Measurements from ENCODE around the gene GSTM4. TPM values are rescaled to one million over a fixed set of nuclear protein-coding genes. Genes with fewer than 3 reads are reported as not detected.
A peak's percentile ranks its signal among the peaks of the same experiment; 100 is the strongest.

Gene GSTM4
- total and polyA plus RNA-seq, 4 experiments from 2014 or later, result 1.7 to 14.2 (median 11.5) TPM

DNA sequence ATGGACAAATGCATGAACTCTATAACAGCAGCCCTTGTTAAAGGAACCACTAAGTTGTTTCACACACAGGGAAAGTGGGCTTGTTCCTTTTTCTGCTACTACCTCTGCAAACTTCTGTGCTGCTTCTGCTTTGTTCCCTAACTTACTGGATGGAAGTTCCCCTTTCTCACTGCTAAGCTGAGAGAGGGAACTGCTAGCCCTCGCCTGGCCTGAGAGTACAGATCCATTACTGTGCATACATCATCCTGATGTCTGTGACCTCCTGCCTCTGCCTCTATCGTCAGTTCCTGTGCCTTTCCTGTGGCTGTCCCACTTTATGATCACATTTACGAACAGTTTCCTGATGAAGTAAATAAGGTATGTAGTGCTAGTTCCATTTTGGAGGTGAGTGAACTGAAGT lies 40.0 kb upstream of the GSTM4 start:
- ChIA-PET POLR2A (ENCODE audit: partially characterized antibody) (interaction anchor here (1.6 to 3.9 kb wide), 2 partner anchors 67 to 70 kb away, joined by 7 to 18 read pairs; partner anchors contain the start of gene GNAI3), CTCF (ENCODE audit: partially characterized antibody) (interaction anchor here (1.0 to 3.2 kb wide), 8 partner anchors 14 to 84 kb away, joined by 3 to 11 read pairs (median 6); partner anchors contain the start of gene GNAI3)
- Mint-ChIP-seq H3K36me3 (peaks cover 0 to 10% of the 10 kb centered on the region in 2 donors), H3K27me3 (no peaks in the 10 kb centered on the region), H3K27ac (peak overlapping the region; percentile 78 to 98 (median 93)), H3K4me3 (peak overlapping the region in 7 of 8 donors; percentile 1 to 53 (median 15)), H3K9me3 (peaks cover 0 to 2% (median 0%) of the 10 kb centered on the region in 8 donors), H3K4me1 (peaks cover 27 to 49% (median 34%) of the 10 kb centered on the region in 4 donors)
- Histone ChIP-seq H3K4me1 (ENCODE audit: insufficient read depth, low read length) (peaks cover 38% of the 10 kb centered on the region), H3K9me3 (ENCODE audit: control insufficient read depth in 1 of 2, low read length in 2 of 2) (no peaks in the 10 kb centered on the region), H3K4me3 (ENCODE audit: low read length in 2 of 2) (no peak overlapping the region), H3K27me3 (ENCODE audit: insufficient read depth, low read length) (no peaks in the 10 kb centered on the region), H3K27ac (ENCODE audit: low read depth, low read length) (peak overlapping the region; percentile 59), H3K36me3 (ENCODE audit: insufficient read depth, low read length) (no peaks in the 10 kb centered on the region)
- DNase-seq, result peak; percentile 43 to 68 (median 59)
- intact Hi-C loops (cut with micrococcal nuclease), result loop anchor here (2.0 kb wide), 1 partner anchor 13 kb away; no protein-coding TSS in a partner anchor

- POLR2A ChIA-PET (ENCODE audit: partially characterized antibody), result interaction anchor here (1.6 to 3.9 kb wide), 2 partner anchors 68 to 70 kb away, joined by 7 to 18 read pairs; partner anchors contain the start of gene GNAI3
- H3K27ac Mint-ChIP-seq, result peak overlapping the region; percentile 78 to 98 (median 93)
- Histone ChIP-seq H3K9me3 (ENCODE audit: control insufficient read depth in 1 of 2, low read length in 2 of 2) (no peaks in the 10 kb centered on the region), H3K4me3 (ENCODE audit: low read length in 2 of 2) (no peak overlapping the region), H3K4me1 (ENCODE audit: insufficient read depth, low read length) (peaks cover 39% of the 10 kb centered on the region), H3K27me3 (ENCODE audit: insufficient read depth, low read length) (no peaks in the 10 kb centered on the region), H3K36me3 (ENCODE audit: insufficient read depth, low read length) (no peaks in the 10 kb centered on the region), H3K27ac (ENCODE audit: low read depth, low read length) (peak overlapping the region; percentile 59)
- H3K4me1 Mint-ChIP-seq, result peaks cover 28 to 54% (median 35%) of the 10 kb centered on the region in 4 donors
- peaks cover 0 to 12% of the 10 kb centered on the region in 2 donors for H3K36me3 Mint-ChIP-seq
- H3K4me3 Mint-ChIP-seq, result peak overlapping the region in 6 of 8 donors; percentile 7 to 53 (median 43)
- no peak for DNase-seq
- intact Hi-C loops (cut with micrococcal nuclease), result loop anchor here (2.0 kb wide), 1 partner anchor 14 kb away; no protein-coding TSS in a partner anchor
- no peaks in the 10 kb centered on the region for H3K27me3 Mint-ChIP-seq
- CTCF ChIA-PET (ENCODE audit: partially characterized antibody), result interaction anchor here (1.0 to 3.2 kb wide), 9 partner anchors 13 to 84 kb away, joined by 3 to 11 read pairs (median 6); partner anchors contain the start of gene GNAI3
- H3K9me3 Mint-ChIP-seq, result peaks cover 0 to 2% (median 0%) of the 10 kb centered on the region in 8 donors
Measured at GRCh38 chr1:109616391-109616790, 39.5 kb upstream of the GSTM4 start.

- peak in 2 of 5 donors; percentile 23 to 54 for DNase-seq
- intact Hi-C loops (cut with micrococcal nuclease), result loop anchor here (2.0 kb wide), 1 partner anchor 15 kb away; no protein-coding TSS in a partner anchor
- Histone ChIP-seq H3K27ac (ENCODE audit: low read depth, low read length) (peak overlapping the region; percentile 10), H3K4me1 (ENCODE audit: insufficient read depth, low read length) (peaks cover 48% of the 10 kb centered on the region), H3K27me3 (ENCODE audit: insufficient read depth, low read length) (no peaks in the 10 kb centered on the region), H3K4me3 (ENCODE audit: low read length in 2 of 2) (no peak overlapping the region), H3K36me3 (ENCODE audit: insufficient read depth, low read length) (no peaks in the 10 kb centered on the region), H3K9me3 (ENCODE audit: control insufficient read depth in 1 of 2, low read length in 2 of 2) (no peaks in the 10 kb centered on the region)
- Mint-ChIP-seq H3K36me3 (peaks cover 0 to 13% of the 10 kb centered on the region in 2 donors), H3K27me3 (no peaks in the 10 kb centered on the region), H3K4me3 (peak overlapping the region in 6 of 8 donors; percentile 1 to 59 (median 22)), H3K27ac (peak overlapping the region; percentile 78 to 98 (median 93)), H3K9me3 (peaks cover 0 to 2% (median 0%) of the 10 kb centered on the region in 8 donors), H3K4me1 (peaks cover 35 to 64% (median 43%) of the 10 kb centered on the region in 4 donors)
- CTCF ChIA-PET (ENCODE audit: partially characterized antibody), result interaction anchor here (1.2 to 3.2 kb wide), 8 partner anchors 12 to 85 kb away, joined by 3 to 11 read pairs (median 6); partner anchors contain the start of gene GNAI3
- POLR2A ChIA-PET (ENCODE audit: partially characterized antibody), result interaction anchor here (1.6 to 3.9 kb wide), 2 partner anchors 69 to 71 kb away, joined by 7 to 18 read pairs; partner anchors contain the start of gene GNAI3
Measured at GRCh38 chr1:109617291-109617801, 38.6 kb upstream of the GSTM4 start.

DNA sequence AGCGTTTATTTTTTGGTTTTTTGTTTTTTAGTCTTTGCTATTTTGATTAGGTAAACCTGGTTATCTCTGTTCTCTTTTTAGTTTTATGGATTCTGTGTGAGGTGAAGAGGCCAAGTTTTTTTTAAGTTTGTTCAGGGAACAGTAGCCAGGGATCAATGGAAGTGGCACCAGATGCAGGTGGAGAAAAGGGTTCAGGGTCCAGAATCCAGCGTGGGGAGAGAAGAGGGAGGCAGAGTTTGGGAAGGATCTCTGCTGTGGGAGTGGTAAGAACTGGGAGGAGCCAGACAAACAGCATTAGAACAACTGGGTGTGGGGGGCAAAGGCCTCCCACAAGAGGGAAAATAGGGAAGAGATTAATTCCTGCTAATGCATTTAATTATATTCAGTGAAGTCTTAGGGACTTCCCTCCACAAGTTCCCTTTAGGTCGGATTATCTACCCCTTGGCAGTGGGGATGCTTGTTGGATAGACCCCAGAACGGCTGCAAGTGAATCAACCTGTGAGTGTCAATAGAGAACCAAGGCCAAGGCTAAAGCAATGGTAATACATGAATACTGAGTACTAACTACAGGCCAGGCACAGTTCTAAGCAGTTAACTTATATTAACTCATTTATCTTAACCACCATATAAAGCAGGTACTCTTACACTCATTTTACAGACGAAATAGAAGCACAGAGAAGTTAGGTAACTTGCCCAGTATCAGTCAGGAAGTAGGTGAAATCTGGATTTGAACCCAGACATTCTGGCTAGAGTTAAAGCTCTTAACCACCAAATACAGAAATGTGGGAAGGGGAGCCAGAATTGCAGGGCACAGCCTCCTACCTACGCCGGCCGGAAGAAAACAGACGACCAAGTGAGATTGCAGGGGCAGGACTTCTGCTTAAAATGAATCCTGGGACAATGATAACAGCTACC lies 37.0 kb upstream of the GSTM4 start:
- peak overlapping the region; percentile 92 to 99 (median 96) for H3K4me3 Mint-ChIP-seq
- Histone ChIP-seq H3K4me3 (ENCODE audit: low read length in 2 of 2) (peak overlapping the region; percentile 76 to 93), H3K4me1 (ENCODE audit: insufficient read depth, low read length) (peaks cover 64% of the 10 kb centered on the region)

DNA sequence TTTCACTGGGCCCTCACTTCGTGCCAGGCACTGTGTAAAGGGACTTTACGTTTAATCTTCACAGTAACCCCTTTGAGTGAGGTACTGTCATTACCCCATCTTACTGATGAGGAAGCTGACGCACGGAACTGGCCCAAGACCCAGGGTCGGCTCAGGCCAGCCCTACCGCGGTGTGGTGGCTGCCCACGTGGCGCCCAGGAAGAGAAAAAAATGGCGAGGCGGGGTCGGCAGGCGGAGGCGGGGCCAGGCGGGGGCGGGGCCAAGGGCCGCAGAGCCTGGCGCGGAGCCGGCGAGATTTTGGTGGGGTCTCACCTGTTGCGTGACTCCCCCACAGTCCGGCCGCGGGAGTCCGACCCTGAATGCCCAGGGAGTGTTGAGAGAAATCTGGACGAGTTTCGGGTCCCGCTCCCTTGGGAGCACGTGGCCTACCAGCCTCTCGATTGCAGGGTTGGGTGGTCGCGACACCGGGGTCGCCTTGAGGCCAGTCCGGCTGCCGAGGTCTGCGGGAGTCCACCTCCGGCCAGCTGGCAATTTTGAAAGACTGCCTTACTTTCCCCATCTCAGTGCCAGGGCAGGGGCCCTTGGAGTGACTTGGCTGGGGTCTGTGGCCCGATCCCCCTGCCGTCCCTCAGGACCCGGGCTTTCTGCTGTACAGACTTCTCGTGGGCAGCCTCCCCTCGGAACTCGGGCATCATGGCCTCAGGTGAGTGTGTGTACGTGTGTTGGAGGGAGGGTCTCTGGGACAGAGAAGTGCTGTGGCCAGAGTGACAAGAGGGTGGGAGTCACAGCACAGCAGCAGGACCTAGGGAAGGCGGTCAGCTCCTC lies 36.1 kb upstream of the GSTM4 start, which contains the start of the genes AMPD2 and GNAT2:
Gene AMPD2 (plus strand): TSS at position 262 of the 825 bp plus-strand sequence. CDS start 1,339 bp downstream, outside the sequence.
Gene GNAT2 (minus strand): TSS at position 41 of the 825 bp plus-strand sequence. CDS start 6,746 bp downstream, outside the sequence.
- Mint-ChIP-seq H3K4me3 (peak within 1 kb of the TSS; percentile 92 to 99 (median 96)), H3K4me1 (peaks cover 49 to 88% (median 61%) of the 10 kb centered on the region in 4 donors), H3K9me3 (peaks cover 0 to 2% (median 0%) of the 10 kb centered on the region in 8 donors), H3K27me3 (no peaks in the 10 kb centered on the region), H3K27ac (peak within 1 kb of the TSS; percentile 91 to 99 (median 99)), H3K36me3 (peaks cover 0 to 15% of the 10 kb centered on the region in 2 donors)
- intact Hi-C loops (cut with micrococcal nuclease), result loop anchor here (1.0 to 5.0 kb wide), 5 partner anchors 71 to 719 kb away; partner anchors contain the start of genes ATXN7L2, GNAI3, PSMA5 and RBM15
- Histone ChIP-seq H3K36me3 (ENCODE audit: insufficient read depth, low read length) (no peaks in the 10 kb centered on the region), H3K9me3 (ENCODE audit: control insufficient read depth in 1 of 2, low read length in 2 of 2) (no peaks in the 10 kb centered on the region), H3K4me3 (ENCODE audit: low read length in 2 of 2) (peak within 1 kb of the TSS; percentile 76 to 93), H3K27ac (ENCODE audit: low read depth, low read length) (peak within 1 kb of the TSS; percentile 96), H3K4me1 (ENCODE audit: insufficient read depth, low read length) (peaks cover 73% of the 10 kb centered on the region), H3K27me3 (ENCODE audit: insufficient read depth, low read length) (no peaks in the 10 kb centered on the region)
- POLR2A ChIA-PET (ENCODE audit: partially characterized antibody), result interaction anchor here (0.9 to 8.3 kb wide), 15 partner anchors 11 to 414 kb away, joined by 3 to 114 read pairs (median 4); partner anchors contain the start of genes AHCYL1, ATXN7L2, GNAI3 and GSTM4
- CTCF ChIA-PET (ENCODE audit: partially characterized antibody), result interaction anchor here (1.0 to 3.1 kb wide), 7 partner anchors 20 to 365 kb away, joined by 3 to 26 read pairs (median 4); partner anchors contain the start of genes AHCYL1 and GNAI3
- peak; percentile 75 to 84 (median 77) for DNase-seq

More for the DNA sequence above, 37.0 kb upstream of the GSTM4 start:
- Mint-ChIP-seq H3K9me3 (peaks cover 0 to 2% (median 0%) of the 10 kb centered on the region in 8 donors), H3K36me3 (peaks cover 0 to 15% of the 10 kb centered on the region in 2 donors), H3K27me3 (no peaks in the 10 kb centered on the region), H3K27ac (peak overlapping the region; percentile 91 to 99 (median 99)), H3K4me1 (peaks cover 48 to 79% (median 56%) of the 10 kb centered on the region in 4 donors)
- DNase-seq, result no peak
- Histone ChIP-seq H3K36me3 (ENCODE audit: insufficient read depth, low read length) (no peaks in the 10 kb centered on the region), H3K27me3 (ENCODE audit: insufficient read depth, low read length) (no peaks in the 10 kb centered on the region), H3K27ac (ENCODE audit: low read depth, low read length) (peak overlapping the region; percentile 96), H3K9me3 (ENCODE audit: control insufficient read depth in 1 of 2, low read length in 2 of 2) (no peaks in the 10 kb centered on the region)
- intact Hi-C loops (cut with micrococcal nuclease), result no loop called here
- CTCF ChIA-PET (ENCODE audit: partially characterized antibody), result interaction anchor here (1.1 to 3.1 kb wide), 6 partner anchors 19 to 155 kb away, joined by 3 to 26 read pairs (median 6); partner anchors contain the start of gene GNAI3
- POLR2A ChIA-PET (ENCODE audit: partially characterized antibody), result interaction anchor here (1.1 to 8.3 kb wide), 6 partner anchors 16 to 366 kb away, joined by 6 to 114 read pairs (median 8); partner anchors contain the start of genes AHCYL1, ATXN7L2 and GNAI3
